WTC11 (cell line): Measurements from ENCODE around the gene GRIA2.
"Not testable (repeated sequence)": the region's sequence is repeated elsewhere in the genome, so short reads cannot be mapped to it uniquely, and the experiment has no call there.

ENCODE experiments used
- ATF1 ChIP-seq: sonication (generic); formaldehyde crosslinking; IDR thresholded peaks from 2 replicates; pipeline ENCODE4 v1.8.1; 2023; ENCODE audit warnings: mild to moderate bottlenecking, moderate library complexity, missing genetic modification reagents
- CBFB ChIP-seq: sonication (generic); formaldehyde crosslinking; IDR thresholded peaks from 2 replicates; pipeline ENCODE4 v1.8.1; 2022; ENCODE audit warnings: mild to moderate bottlenecking, low read depth, missing genetic modification reagents
- CREB1 ChIP-seq: sonication (generic); formaldehyde crosslinking; IDR thresholded peaks from 2 replicates; pipeline ENCODE4 v1.8.0; 2023; ENCODE audit warnings: mild to moderate bottlenecking, missing genetic modification reagents
- CREM ChIP-seq: sonication (generic); formaldehyde crosslinking; IDR thresholded peaks from 2 replicates; pipeline ENCODE4 v1.8.1; 2022; ENCODE audit warnings: mild to moderate bottlenecking, missing genetic modification reagents, moderate library complexity
- ELF4 ChIP-seq: sonication (generic); formaldehyde crosslinking; IDR thresholded peaks from 2 replicates; pipeline ENCODE4 v1.8.1; 2022; ENCODE audit warnings: low read depth, mild to moderate bottlenecking, moderate library complexity, missing genetic modification reagents
- JUN ChIP-seq: sonication (generic); formaldehyde crosslinking; IDR thresholded peaks from 2 replicates; pipeline ENCODE4 v1.8.0; 2023; ENCODE audit warnings: mild to moderate bottlenecking, missing genetic modification reagents
- NR2C2 ChIP-seq: sonication (generic); formaldehyde crosslinking; IDR thresholded peaks from 2 replicates; pipeline ENCODE4 v1.8.0; 2022; ENCODE audit warnings: mild to moderate bottlenecking, missing genetic modification reagents
- RELA ChIP-seq: sonication (generic); formaldehyde crosslinking; IDR thresholded peaks from 2 replicates; pipeline ENCODE4 v1.8.1; 2022; ENCODE audit warnings: missing genetic modification reagents, mild to moderate bottlenecking, borderline replicate concordance
- ZNF219 ChIP-seq: sonication (generic); formaldehyde crosslinking; IDR thresholded peaks from 2 replicates; pipeline ENCODE4 v1.8.0; 2023; ENCODE audit warnings: missing genetic modification reagents, mild to moderate bottlenecking, borderline replicate concordance
- TF ChIP-seq, protein P1 (sequence below): sonication (generic); formaldehyde crosslinking; IDR thresholded peaks from 2 replicates; pipeline ENCODE4 v1.8.1; 2023; ENCODE audit warnings: mild to moderate bottlenecking, missing genetic modification reagents
- TF ChIP-seq, protein P2 (sequence below): fragments of 200-600 bp; IDR thresholded peaks from 2 replicates; pipeline ENCODE4 v1.8.0; 2022; ENCODE audit warnings: antibody characterized with exemption
- TF ChIP-seq, protein P3 (sequence below): sonication (generic); formaldehyde crosslinking; IDR thresholded peaks from 2 replicates; pipeline ENCODE4 v1.8.0; 2022; ENCODE audit warnings: mild to moderate bottlenecking, missing genetic modification reagents
- TF ChIP-seq, protein P4 (sequence below): sonication (generic); formaldehyde crosslinking; IDR thresholded peaks from 2 replicates; pipeline ENCODE4 v1.8.1; 2022; ENCODE audit warnings: missing genetic modification reagents, borderline replicate concordance
- TF ChIP-seq, protein P5 (sequence below): sonication (generic); formaldehyde crosslinking; IDR thresholded peaks from 2 replicates; pipeline ENCODE4 v1.8.0; 2022; ENCODE audit warnings: mild to moderate bottlenecking, missing genetic modification reagents

DNA sequence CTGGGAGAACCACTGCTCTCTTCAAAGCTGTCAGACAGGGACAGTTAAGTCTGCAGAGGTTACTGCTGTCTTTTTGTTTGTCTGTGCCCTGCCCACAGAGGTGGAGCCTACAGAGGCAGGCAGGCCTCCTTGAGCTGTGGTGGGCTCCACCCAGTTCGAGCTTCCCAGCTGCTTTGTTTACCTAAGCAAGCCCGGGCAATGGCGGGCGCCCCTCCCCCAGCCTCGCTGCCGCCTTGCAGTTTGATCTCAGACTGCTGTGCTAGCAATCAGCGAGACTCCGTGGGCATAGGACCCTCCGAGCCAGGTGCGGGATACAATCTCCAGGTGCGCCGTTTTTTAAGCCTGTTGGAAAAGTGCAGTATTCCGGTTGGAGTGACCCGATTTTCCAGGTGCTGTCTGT, 40.3 kb upstream of the GRIA2 start:
- TF ChIP-seq, protein P1, sequence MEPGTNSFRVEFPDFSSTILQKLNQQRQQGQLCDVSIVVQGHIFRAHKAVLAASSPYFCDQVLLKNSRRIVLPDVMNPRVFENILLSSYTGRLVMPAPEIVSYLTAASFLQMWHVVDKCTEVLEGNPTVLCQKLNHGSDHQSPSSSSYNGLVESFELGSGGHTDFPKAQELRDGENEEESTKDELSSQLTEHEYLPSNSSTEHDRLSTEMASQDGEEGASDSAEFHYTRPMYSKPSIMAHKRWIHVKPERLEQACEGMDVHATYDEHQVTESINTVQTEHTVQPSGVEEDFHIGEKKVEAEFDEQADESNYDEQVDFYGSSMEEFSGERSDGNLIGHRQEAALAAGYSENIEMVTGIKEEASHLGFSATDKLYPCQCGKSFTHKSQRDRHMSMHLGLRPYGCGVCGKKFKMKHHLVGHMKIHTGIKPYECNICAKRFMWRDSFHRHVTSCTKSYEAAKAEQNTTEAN (CRISPR knock-in tag) = not testable (repeated sequence)
- TF ChIP-seq, protein P2, sequence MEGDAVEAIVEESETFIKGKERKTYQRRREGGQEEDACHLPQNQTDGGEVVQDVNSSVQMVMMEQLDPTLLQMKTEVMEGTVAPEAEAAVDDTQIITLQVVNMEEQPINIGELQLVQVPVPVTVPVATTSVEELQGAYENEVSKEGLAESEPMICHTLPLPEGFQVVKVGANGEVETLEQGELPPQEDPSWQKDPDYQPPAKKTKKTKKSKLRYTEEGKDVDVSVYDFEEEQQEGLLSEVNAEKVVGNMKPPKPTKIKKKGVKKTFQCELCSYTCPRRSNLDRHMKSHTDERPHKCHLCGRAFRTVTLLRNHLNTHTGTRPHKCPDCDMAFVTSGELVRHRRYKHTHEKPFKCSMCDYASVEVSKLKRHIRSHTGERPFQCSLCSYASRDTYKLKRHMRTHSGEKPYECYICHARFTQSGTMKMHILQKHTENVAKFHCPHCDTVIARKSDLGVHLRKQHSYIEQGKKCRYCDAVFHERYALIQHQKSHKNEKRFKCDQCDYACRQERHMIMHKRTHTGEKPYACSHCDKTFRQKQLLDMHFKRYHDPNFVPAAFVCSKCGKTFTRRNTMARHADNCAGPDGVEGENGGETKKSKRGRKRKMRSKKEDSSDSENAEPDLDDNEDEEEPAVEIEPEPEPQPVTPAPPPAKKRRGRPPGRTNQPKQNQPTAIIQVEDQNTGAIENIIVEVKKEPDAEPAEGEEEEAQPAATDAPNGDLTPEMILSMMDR = not testable (repeated sequence)
- TF ChIP-seq ELF4 (CRISPR knock-in tag); ZNF219 (CRISPR knock-in tag); CREB1 (CRISPR knock-in tag); RELA (CRISPR knock-in tag); JUN (CRISPR knock-in tag); NR2C2; CREM (CRISPR knock-in tag); CBFB (CRISPR knock-in tag); ATF1: not testable (repeated sequence)
- TF ChIP-seq, protein P3, sequence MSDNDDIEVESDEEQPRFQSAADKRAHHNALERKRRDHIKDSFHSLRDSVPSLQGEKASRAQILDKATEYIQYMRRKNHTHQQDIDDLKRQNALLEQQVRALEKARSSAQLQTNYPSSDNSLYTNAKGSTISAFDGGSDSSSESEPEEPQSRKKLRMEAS (CRISPR knock-in tag) = not testable (repeated sequence)
- TF ChIP-seq, protein P4, sequence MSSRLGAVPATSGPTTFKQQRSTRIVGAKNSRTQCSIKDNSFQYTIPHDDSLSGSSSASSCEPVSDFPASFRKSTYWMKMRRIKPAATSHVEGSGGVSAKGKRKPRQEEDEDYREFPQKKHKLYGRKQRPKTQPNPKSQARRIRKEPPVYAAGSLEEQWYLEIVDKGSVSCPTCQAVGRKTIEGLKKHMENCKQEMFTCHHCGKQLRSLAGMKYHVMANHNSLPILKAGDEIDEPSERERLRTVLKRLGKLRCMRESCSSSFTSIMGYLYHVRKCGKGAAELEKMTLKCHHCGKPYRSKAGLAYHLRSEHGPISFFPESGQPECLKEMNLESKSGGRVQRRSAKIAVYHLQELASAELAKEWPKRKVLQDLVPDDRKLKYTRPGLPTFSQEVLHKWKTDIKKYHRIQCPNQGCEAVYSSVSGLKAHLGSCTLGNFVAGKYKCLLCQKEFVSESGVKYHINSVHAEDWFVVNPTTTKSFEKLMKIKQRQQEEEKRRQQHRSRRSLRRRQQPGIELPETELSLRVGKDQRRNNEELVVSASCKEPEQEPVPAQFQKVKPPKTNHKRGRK (CRISPR knock-in tag) = not testable (repeated sequence)
- TF ChIP-seq, protein P5, sequence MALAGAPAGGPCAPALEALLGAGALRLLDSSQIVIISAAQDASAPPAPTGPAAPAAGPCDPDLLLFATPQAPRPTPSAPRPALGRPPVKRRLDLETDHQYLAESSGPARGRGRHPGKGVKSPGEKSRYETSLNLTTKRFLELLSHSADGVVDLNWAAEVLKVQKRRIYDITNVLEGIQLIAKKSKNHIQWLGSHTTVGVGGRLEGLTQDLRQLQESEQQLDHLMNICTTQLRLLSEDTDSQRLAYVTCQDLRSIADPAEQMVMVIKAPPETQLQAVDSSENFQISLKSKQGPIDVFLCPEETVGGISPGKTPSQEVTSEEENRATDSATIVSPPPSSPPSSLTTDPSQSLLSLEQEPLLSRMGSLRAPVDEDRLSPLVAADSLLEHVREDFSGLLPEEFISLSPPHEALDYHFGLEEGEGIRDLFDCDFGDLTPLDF (CRISPR knock-in tag) = not testable (repeated sequence)
